Liver (tissue), 9 donors: Measurements from ENCODE around the gene FBXO47. TPM values are rescaled to one million over a fixed set of nuclear protein-coding genes. Genes with fewer than 3 reads are reported as not detected.

Source experiments
- DNase-seq: peaks from one replicate; pipeline ENCODE4 v3.0.0-alpha.2; 2017; ENCODE audit warnings: low spot score
- H3K27ac ChIP-seq, 2 donors: one replicate each; pipeline ENCODE4 v1.7.0; 2013; ENCODE audit warnings: inconsistent platforms in 2 of 2, low read length in 2 of 2, control low read depth in 1 of 2, low read depth in 1 of 2, mild to moderate bottlenecking in 1 of 2
- H3K27me3 ChIP-seq, 4 donors: one replicate each; pipeline versions ENCODE4 v1.6.1 to v1.7.0; 2013; ENCODE audit warnings: low read length in 3 of 4, inconsistent platforms in 1 of 4, mild to moderate bottlenecking in 1 of 4, moderate library complexity in 1 of 4; ENCODE audit not compliant: control insufficient read depth in 4 of 4, insufficient read depth in 4 of 4
- H3K36me3 ChIP-seq, 4 donors: one replicate each; pipeline versions ENCODE4 v1.6.1 to v1.7.0; 2013; ENCODE audit warnings: low read length in 3 of 4, mild to moderate bottlenecking in 3 of 4, low read depth in 1 of 4, moderate library complexity in 1 of 4; ENCODE audit not compliant: control insufficient read depth in 4 of 4, insufficient read depth in 3 of 4
- H3K4me1 ChIP-seq, 4 donors: one replicate each; pipeline versions ENCODE4 v1.6.1 to v1.7.0; 2013; ENCODE audit warnings: low read length in 3 of 4, mild to moderate bottlenecking in 3 of 4, moderate library complexity in 1 of 4; ENCODE audit not compliant: control insufficient read depth in 4 of 4, insufficient read depth in 4 of 4
- H3K4me3 ChIP-seq, 3 donors: one replicate each; pipeline versions ENCODE4 v1.6.1 to v1.7.0; 2013; ENCODE audit warnings: low read length in 3 of 3, control low read depth in 1 of 3, low read depth in 1 of 3, mild to moderate bottlenecking in 1 of 3
- H3K9ac ChIP-seq, 2 donors: one replicate each; pipeline ENCODE4 v1.7.0; 2013; ENCODE audit warnings: low read length in 2 of 2, mild to moderate bottlenecking in 2 of 2, moderate library complexity in 2 of 2, control low read depth in 1 of 2, low read depth in 1 of 2
- H3K9me3 ChIP-seq, 4 donors: one replicate each; pipeline versions ENCODE4 v1.6.1 to v1.7.0; 2013; ENCODE audit warnings: low read length in 3 of 4; ENCODE audit not compliant: control insufficient read depth in 4 of 4
- ATF3 ChIP-seq: IDR thresholded peaks from 2 replicates; pipeline ENCODE4 v1.6.1; 2016; ENCODE audit warnings: antibody characterized with exemption
- CTCF ChIP-seq: fragments of 150-350 bp; IDR thresholded peaks from 2 replicates; pipeline ENCODE4 v1.5.1; 2017; ENCODE audit warnings: improper control_type of control experiment, low read depth, low read length; ENCODE audit not compliant: missing input control
- EGR1 ChIP-seq, 2 donors: IDR thresholded peaks; 2 replicates each; pipeline ENCODE4 v1.6.1; 2016 to 2018; ENCODE audit warnings: antibody characterized with exemption in 2 of 2, low read depth in 2 of 2
- FOXA1 ChIP-seq: IDR thresholded peaks from 2 replicates; pipeline ENCODE4 v1.6.1; 2016; ENCODE audit warnings: antibody characterized with exemption
- FOXA2 ChIP-seq: IDR thresholded peaks from 2 replicates; pipeline ENCODE4 v1.6.1; 2016; ENCODE audit warnings: antibody characterized with exemption
- GABPA ChIP-seq, 2 donors: IDR thresholded peaks in 1 of 2; conservative IDR thresholded peaks in 1 of 2; 2 replicates each; pipeline ENCODE4 v1.6.1; 2016; ENCODE audit warnings: antibody characterized with exemption in 2 of 2, mild to moderate bottlenecking in 1 of 2, moderate library complexity in 1 of 2
- HNF4A ChIP-seq, 2 donors: conservative IDR thresholded peaks; 2 replicates each; pipeline ENCODE4 v1.6.1; 2016; ENCODE audit warnings: antibody characterized with exemption in 2 of 2, mild to moderate bottlenecking in 2 of 2
- HNF4G ChIP-seq: IDR thresholded peaks from 2 replicates; pipeline ENCODE4 v1.6.1; 2016; ENCODE audit warnings: antibody characterized with exemption
- MAX ChIP-seq: IDR thresholded peaks from 2 replicates; pipeline ENCODE4 v1.6.1; 2016; ENCODE audit warnings: antibody characterized with exemption
- NR2F2 ChIP-seq: IDR thresholded peaks from 2 replicates; pipeline ENCODE4 v1.6.1; 2016; ENCODE audit warnings: antibody characterized with exemption
- RAD21 ChIP-seq, 2 donors: IDR thresholded peaks; 2 replicates each; pipeline ENCODE4 v1.6.1; 2016; ENCODE audit warnings: antibody characterized with exemption in 2 of 2, mild to moderate bottlenecking in 2 of 2
- REST ChIP-seq: IDR thresholded peaks from 2 replicates; pipeline ENCODE4 v1.6.1; 2016; ENCODE audit warnings: antibody characterized with exemption, mild to moderate bottlenecking
- RXRA ChIP-seq, 2 donors: IDR thresholded peaks; 2 replicates each; pipeline ENCODE4 v1.6.1; 2017 to 2018; ENCODE audit warnings: antibody characterized with exemption in 2 of 2, mild to moderate bottlenecking in 1 of 2
- SP1 ChIP-seq: IDR thresholded peaks from 2 replicates; pipeline ENCODE4 v1.6.1; 2018; ENCODE audit warnings: antibody characterized with exemption, mild to moderate bottlenecking
- TAF1 ChIP-seq: conservative IDR thresholded peaks from 2 replicates; pipeline ENCODE4 v1.6.1; 2016; ENCODE audit warnings: antibody characterized with exemption, mild to moderate bottlenecking
- YY1 ChIP-seq: IDR thresholded peaks from 2 replicates; pipeline ENCODE4 v1.6.1; 2016; ENCODE audit warnings: antibody characterized with exemption, mild to moderate bottlenecking
- ZBTB33 ChIP-seq: IDR thresholded peaks from 2 replicates; pipeline ENCODE4 v1.6.1; 2016; ENCODE audit warnings: antibody characterized with exemption
- WGBS: extraction: QIAGEN DNeasy Blood & Tissue Kit; methylation state at CpG from one replicate; pipeline ENCODE4 v1.1.7; 2013; 5-methylcytosine and 5-hydroxymethylcytosine counted together
- polyA plus RNA-seq, 2 donors: library from polyadenylated mRNA; stranded (reverse) in 1 of 2; unstranded in 1 of 2; fragments of 200-250 nt in 1 of 2; fragments of >200 nt in 1 of 2; fragmentation: Nextera tagmentation in 1 of 2; extraction: Ambion mirVana in 1 of 2; gene quantifications; one replicate each; pipeline versions ENCODE4 v1.2.1 to v1.2.3, GENCODE V29; 2013 to 2015
- total RNA-seq, 2 donors: library from RNA; depleted of rRNA; stranded (reverse); fragments of >200 nt; gene quantifications; one replicate each; pipeline ENCODE4 v1.2.3, GENCODE V29; 2014
- donor health status: healthy.
- donor health status: healthy.
- donor health status: healthy.
- donor health status: healthy.
- donor health status: healthy.

FBXO47 gene
- total and polyA plus RNA-seq, 4 donors = not detected

- WGBS = 23% methylated on average over 6 of the region's 6 CpGs
- peak; percentile 67 for DNase-seq
- Histone ChIP-seq H3K9me3 (no peaks in the 10 kb centered on the region), H3K27ac (peak overlapping the region; percentile 44 to 76), H3K4me1 (peaks cover 29 to 67% (median 60%) of the 10 kb centered on the region in 4 donors), H3K4me3 (no peak overlapping the region), H3K27me3 (no peaks in the 10 kb centered on the region), H3K9ac (no peak overlapping the region), H3K36me3 (peaks cover 2 to 8% (median 7%) of the 10 kb centered on the region in 4 donors)
- TF ChIP-seq HNF4G (peak; percentile 67), ZBTB33 (no peak), ATF3 (no peak), NR2F2 (no peak), SP1 (no peak), GABPA (IDR thresholded peaks at IDR 0.05 in 1 of 2, conservative IDR thresholded peaks at IDR 0.05 in 1 of 2) (no peak), RXRA (IDR thresholded peaks at IDR 0.05) (peak; percentile 95), YY1 (peak; percentile 14), EGR1 (IDR thresholded peaks at IDR 0.05; ENCODE audit: low read depth in 2 of 2) (no peak), HNF4A (conservative IDR thresholded peaks at IDR 0.05) (peak; percentile 80 to 88), TAF1 (no peak), REST (no peak), FOXA2 (no peak), MAX (peak; percentile 52), FOXA1 (no peak), CTCF (no peak), RAD21 (IDR thresholded peaks at IDR 0.05) (no peak)
These were observed 70.0 kb downstream of the FBXO47 start for GRCh38 chr17:38897176-38897575.
